ENCODE data around the gene SEMA4A. TPM values are rescaled to one million over a fixed set of nuclear protein-coding genes. Genes with fewer than 3 reads are reported as not detected.

Gene SEMA4A
- total and polyA plus RNA-seq, 2 of the 8 experiments (the other 6 are each of a cell fraction or from before 2014, with no cell fraction given), result 7.3 to 10.6 TPM

GRCh38 chr1:156140879-156141707 is 12.3 kb upstream of the SEMA4A start:
- Histone ChIP-seq H2BK12ac (ENCODE audit: low read depth, low read length) (peak overlapping the region; percentile 92; the same call in 1 of the 2 replicates), H3K4me2 (ENCODE audit: insufficient read depth in 1 of 2, low read depth in 2 of 2, low read length in 2 of 2) (no peak overlapping the region)
- POLR2A ChIA-PET (ENCODE audit: partially characterized antibody), result interaction anchor here (0.7 to 4.1 kb wide), 16 partner anchors 13 to 157 kb away, joined by 3 to 27 read pairs (median 4); partner anchors contain the start of genes BGLAP, PAQR6 and PMF1
- TF ChIP-seq TAF7 (optimal IDR thresholded peaks at IDR 0.05; ENCODE audit: borderline replicate concordance, low read depth, low read length) (no peak), SRF (IDR thresholded peaks at IDR 0.05; ENCODE audit: low read depth, low read length) (no peak), KDM5A (IDR thresholded peaks at IDR 0.05; ENCODE audit: low read length) (no peak), USF2 (IDR thresholded peaks at IDR 0.05; ENCODE audit: low read length) (no peak; the same call in 1 of the 2 replicates), NRF1 (IDR thresholded peaks at IDR 0.05; ENCODE audit: low read depth, low read length) (no peak), RFX5 (IDR thresholded peaks at IDR 0.05; ENCODE audit: borderline replicate concordance, low read depth, low read length) (no peak), SP1 (IDR thresholded peaks at IDR 0.05; ENCODE audit: low read depth, low read length) (no peak), CBX8 (IDR thresholded peaks at IDR 0.05; ENCODE audit: borderline replicate concordance, low read depth, low read length) (no peak), BCL11A (IDR thresholded peaks at IDR 0.05; ENCODE audit: low read depth in 2 of 2, low read length in 2 of 2) (no peak), CBX5 (IDR thresholded peaks at IDR 0.05; ENCODE audit: low read depth, low read length) (no peak)

More at GRCh38 chr1:156140879-156141707, 12.3 kb upstream of the SEMA4A start:
- H3K18ac ChIP-seq (ENCODE audit: extremely low read depth, low read length), result peak overlapping the region; percentile 63; the same call in 1 of the 2 replicates
- H4K20me1 ChIP-seq (replicated peaks in 1 of 2; ENCODE audit: control insufficient read depth in 1 of 2, insufficient read depth in 2 of 2, low read length in 2 of 2), result no peaks in the 10 kb centered on the region
- H2AK5ac ChIP-seq (ENCODE audit: low read depth, low read length), result no peak overlapping the region; the same call in 1 of the 2 replicates
- H3K14ac ChIP-seq (ENCODE audit: insufficient read length), result no peak overlapping the region
- H4K5ac ChIP-seq (ENCODE audit: insufficient read length, low read depth, low read length), result no peak overlapping the region
- H3K56ac ChIP-seq (replicated peaks; ENCODE audit: insufficient read length, low read depth, low read length), result no peak overlapping the region
- H3K79me1 ChIP-seq (ENCODE audit: low read depth, low read length), result no peaks in the 10 kb centered on the region
- no peak overlapping the region; a peak in 1 of 7 replicates for H3K9ac ChIP-seq (replicated peaks in 1 of 4; ENCODE audit: extremely low read depth in 1 of 4, low read depth in 3 of 4, low read length in 3 of 4)
- FAIRE-seq (no peak), DNase-seq (ENCODE audit: low read depth in 1 of 2, low spot score in 2 of 2) (peak in 1 of 2 experiments; percentile 98)
- no peaks in the 10 kb centered on the region for H3K9me3 ChIP-seq (ENCODE audit: insufficient read depth in 2 of 2, low read depth in 1 of 2, low read length in 1 of 2)
- peaks cover 3 to 6% (median 4%) of the 10 kb centered on the region in 4 experiments; a peak in 6 of 7 replicates for H3K4me1 ChIP-seq (replicated peaks in 1 of 4; ENCODE audit: control insufficient read depth in 3 of 4, insufficient read depth in 4 of 4, low read length in 3 of 4)
- H3K23me2 ChIP-seq (ENCODE audit: low read depth, low read length), result no peaks in the 10 kb centered on the region
- no peak overlapping the region for H3K4ac ChIP-seq (replicated peaks; ENCODE audit: insufficient read length, low read depth, low read length)
- H2BK120ac ChIP-seq (replicated peaks; ENCODE audit: low read depth, low read length), result no peak overlapping the region
- H4K91ac ChIP-seq (replicated peaks; ENCODE audit: insufficient read length, low read length), result no peak overlapping the region
- no peaks in the 10 kb centered on the region for H3K27me3 ChIP-seq (replicated peaks in 1 of 4; ENCODE audit: control insufficient read depth in 3 of 4, extremely low read depth in 1 of 4, insufficient read depth in 3 of 4, low read length in 3 of 4)
- 59% methylated on average over 20 of the region's 20 CpGs; no CpG with 5 or more reads in 1 of the 2 experiments for WGBS, 2 experiments (ENCODE audit: extremely low coverage in 1 of 2, insufficient coverage in 1 of 2, insufficient read length in 1 of 2, insufficient replicate concordance in 2 of 2, low coverage in 1 of 2, low lambda C conversion rate in 2 of 2, missing lambda C conversion rate in 1 of 2)
- H2BK15ac ChIP-seq (ENCODE audit: low read length), result 0 out of 2 replicates have a peak overlapping the region, but pooled peaks have one; percentile 88
- H3K79me2 ChIP-seq (ENCODE audit: control insufficient read depth in 1 of 2, insufficient read depth in 2 of 2, low read length in 2 of 2), result no peaks in the 10 kb centered on the region
- no peak overlapping the region for H3K27ac ChIP-seq (ENCODE audit: low read depth, low read length)
- no peak overlapping the region for H2AFZ ChIP-seq (ENCODE audit: low read length)
- CTCF ChIA-PET (ENCODE audit: partially characterized antibody), result interaction anchor here (0.6 to 42.4 kb wide), 42 partner anchors 10 to 305 kb away, joined by 3 to 1994 read pairs (median 6); partner anchors contain the start of genes BGLAP, LMNA, MEX3A and PAQR6
- peak overlapping the region; percentile 61; the same call in 1 of the 2 replicates for H2BK20ac ChIP-seq (ENCODE audit: low read length)
- peak overlapping the region; percentile 40; the same call in 1 of the 2 replicates for H2BK5ac ChIP-seq (ENCODE audit: low read depth, low read length)
- H4K8ac ChIP-seq (ENCODE audit: extremely low read depth, insufficient read depth, low read length), result peak overlapping the region; percentile 17; the same call in 1 of the 2 replicates
- no peak overlapping the region for H3K23ac ChIP-seq (ENCODE audit: insufficient read length)
- no peak overlapping the region for H3K4me3 ChIP-seq (ENCODE audit: extremely low read depth in 1 of 4, insufficient read depth in 2 of 4, low read depth in 3 of 4, low read length in 4 of 4)
- H3K36me3 ChIP-seq (ENCODE audit: control insufficient read depth in 2 of 4, insufficient read depth in 4 of 4, low read length in 3 of 4), result peaks cover 2 to 14% (median 9%) of the 10 kb centered on the region in 4 experiments; a peak in 5 of 8 replicates
